ENCODE measurements around the gene NAALADL2.

The NAALADL2 gene

DNA sequence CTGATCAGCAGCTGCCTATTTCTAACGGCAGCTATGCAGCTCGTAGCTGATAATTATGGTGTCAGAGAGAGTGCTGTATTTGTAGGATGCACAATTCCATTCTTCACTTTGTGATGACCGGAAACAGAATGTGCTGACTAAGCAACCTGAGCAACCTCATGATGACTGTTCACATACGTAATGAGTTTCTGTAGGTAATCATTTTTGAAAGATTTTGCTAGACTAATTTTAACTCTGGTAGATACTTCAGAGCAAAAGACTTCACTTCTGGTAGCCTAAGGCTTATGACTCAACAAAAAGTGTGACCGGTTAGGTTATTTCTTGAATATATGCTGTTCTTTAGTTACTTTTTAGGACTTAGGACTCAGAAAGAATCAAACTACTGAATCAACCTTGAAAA lies 567.7 kb downstream of the NAALADL2 start:
- H3K4me3 ChIP-seq (ENCODE audit: low read depth, low read length) = no peak overlapping the region
- TF ChIP-seq, protein P1, sequence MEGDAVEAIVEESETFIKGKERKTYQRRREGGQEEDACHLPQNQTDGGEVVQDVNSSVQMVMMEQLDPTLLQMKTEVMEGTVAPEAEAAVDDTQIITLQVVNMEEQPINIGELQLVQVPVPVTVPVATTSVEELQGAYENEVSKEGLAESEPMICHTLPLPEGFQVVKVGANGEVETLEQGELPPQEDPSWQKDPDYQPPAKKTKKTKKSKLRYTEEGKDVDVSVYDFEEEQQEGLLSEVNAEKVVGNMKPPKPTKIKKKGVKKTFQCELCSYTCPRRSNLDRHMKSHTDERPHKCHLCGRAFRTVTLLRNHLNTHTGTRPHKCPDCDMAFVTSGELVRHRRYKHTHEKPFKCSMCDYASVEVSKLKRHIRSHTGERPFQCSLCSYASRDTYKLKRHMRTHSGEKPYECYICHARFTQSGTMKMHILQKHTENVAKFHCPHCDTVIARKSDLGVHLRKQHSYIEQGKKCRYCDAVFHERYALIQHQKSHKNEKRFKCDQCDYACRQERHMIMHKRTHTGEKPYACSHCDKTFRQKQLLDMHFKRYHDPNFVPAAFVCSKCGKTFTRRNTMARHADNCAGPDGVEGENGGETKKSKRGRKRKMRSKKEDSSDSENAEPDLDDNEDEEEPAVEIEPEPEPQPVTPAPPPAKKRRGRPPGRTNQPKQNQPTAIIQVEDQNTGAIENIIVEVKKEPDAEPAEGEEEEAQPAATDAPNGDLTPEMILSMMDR (IDR thresholded peaks at IDR 0.05; ENCODE audit: insufficient read depth, low read depth, low read length, missing control alignments) = no peak
- no peak for DNase-seq (ENCODE audit: low read depth)

DNA sequence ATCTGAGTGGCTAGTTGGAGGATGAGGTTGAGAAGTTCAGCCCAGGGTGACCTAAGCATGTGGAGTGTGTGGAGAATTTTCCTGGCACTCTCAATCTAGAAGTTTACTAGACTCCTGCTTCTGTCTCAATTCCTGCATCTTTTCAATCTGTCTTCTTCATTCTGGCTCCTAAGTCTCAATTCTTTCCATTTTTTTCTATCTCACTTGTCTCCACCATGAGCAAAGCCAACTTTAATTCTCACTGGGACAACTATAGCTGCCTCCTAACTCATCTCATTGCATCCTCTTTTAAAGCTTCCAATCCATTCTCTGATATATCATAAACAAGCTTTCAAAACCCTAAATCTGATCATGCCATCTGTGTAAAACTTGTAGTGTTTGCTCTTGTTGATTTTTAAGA lies 569.3 kb downstream of the NAALADL2 start:
- TF ChIP-seq, protein P1 (IDR thresholded peaks at IDR 0.05; ENCODE audit: insufficient read depth, low read depth, low read length, missing control alignments) = no peak
- H3K4me3 ChIP-seq (ENCODE audit: low read depth, low read length) = no peak overlapping the region
- no peak for DNase-seq (ENCODE audit: low read depth)

DNA sequence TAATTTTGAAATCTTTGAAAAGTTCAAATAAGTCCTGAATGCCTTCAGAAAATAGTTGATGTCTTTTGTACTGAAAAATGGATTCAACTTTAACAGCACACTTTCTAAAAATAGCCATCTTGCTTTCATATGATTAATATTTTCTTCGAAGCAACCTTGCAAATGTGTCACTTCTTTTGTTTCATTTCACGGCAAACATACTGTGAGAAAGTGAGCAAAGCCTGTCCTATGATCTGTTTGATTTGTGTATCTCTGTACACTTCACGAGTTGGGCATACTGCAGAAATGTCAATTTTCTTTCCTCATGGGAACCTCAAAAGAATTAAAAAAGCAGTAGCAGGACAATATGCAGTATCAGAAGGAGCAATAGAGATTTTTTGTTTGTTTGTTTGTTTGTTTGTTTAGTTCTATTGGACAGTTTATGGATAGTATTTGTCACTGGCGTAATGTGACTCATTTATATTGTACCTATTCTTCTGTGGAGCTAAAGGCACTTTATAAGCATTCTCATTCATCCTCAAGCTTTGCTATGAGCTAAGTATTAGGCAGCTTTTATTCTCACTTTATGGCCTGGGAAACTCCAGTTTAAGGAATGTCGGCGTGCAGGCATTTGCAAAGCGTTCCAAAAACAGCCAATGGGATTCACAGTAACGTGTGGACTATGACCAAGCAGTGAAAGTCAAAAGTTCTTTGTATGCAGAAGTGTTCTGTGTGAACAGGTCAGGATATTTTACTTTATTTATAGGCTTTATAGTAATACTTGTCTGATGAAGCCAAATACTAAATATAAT lies 572.0 kb downstream of the NAALADL2 start:
- DNase-seq (ENCODE audit: low read depth) = peak; percentile 18
- no peak overlapping the region for H3K4me3 ChIP-seq (ENCODE audit: low read depth, low read length)
- TF ChIP-seq, protein P1 (IDR thresholded peaks at IDR 0.05; ENCODE audit: insufficient read depth, low read depth, low read length, missing control alignments) = no peak

DNA sequence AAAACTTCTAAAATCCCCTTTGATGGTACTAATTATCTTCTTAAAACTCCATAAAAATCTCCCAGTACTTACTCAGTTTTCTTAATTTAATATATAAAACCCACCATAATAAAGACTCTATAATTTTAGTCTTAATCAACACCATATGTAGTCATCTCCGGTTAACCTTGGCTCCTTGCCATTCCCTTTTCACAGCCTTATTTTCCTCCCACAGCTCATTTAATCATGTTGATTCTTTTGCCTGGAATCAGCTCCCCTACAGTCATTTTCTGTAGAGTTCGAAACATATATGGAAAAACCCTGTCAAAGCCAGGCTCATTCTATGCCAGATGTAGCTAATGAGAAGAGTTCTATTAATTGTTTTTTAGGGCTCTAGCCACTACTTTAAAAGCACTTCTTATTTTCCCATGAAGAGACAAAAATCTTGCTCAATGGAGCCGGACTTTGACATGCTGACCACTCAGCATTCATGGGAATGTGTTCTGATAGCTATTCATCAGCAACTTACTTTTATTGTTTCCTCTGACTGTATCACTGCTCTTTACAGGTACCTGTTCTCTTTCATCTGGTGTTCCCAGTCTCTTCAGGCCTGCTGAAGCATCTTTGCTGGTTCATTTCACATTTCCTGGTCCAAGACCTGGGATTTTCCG lies 573.4 kb downstream of the NAALADL2 start:
- H3K4me3 ChIP-seq (ENCODE audit: low read depth, low read length) = no peak overlapping the region
- DNase-seq (ENCODE audit: low read depth) = no peak
- TF ChIP-seq, protein P1 (IDR thresholded peaks at IDR 0.05; ENCODE audit: insufficient read depth, low read depth, low read length, missing control alignments) = no peak

DNA sequence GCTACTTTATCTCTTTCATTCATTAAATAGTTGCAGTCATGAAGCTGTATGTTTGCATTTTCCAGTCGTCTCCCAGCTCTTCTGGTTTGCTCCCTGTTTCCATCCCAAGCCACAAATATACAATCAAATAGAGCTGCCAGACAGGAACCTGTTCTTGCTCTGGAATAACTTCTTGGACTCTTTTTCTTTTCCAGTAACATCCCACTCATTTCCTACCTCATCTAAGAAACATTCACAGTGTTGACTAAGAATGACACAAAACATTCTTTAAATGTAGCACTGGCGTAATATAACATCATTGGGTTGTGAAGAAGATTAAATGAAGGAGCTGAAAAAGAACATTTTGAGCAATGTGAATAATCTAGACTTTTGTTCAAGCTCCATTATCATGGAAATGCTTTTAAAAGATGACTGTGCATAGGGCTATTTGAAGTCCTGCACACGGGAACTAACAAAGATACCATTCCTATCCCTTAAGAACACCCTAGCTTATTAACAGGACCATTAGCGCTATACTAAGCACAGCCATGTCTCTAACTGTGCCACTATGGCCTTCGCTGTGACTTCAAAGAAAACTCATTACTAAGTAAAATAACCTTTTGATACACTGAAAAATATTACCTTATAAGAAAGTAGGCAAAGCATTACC lies 574.0 kb downstream of the NAALADL2 start:
- no peak for DNase-seq (ENCODE audit: low read depth)
- TF ChIP-seq, protein P1 (IDR thresholded peaks at IDR 0.05; ENCODE audit: insufficient read depth, low read depth, low read length, missing control alignments) = no peak
- no peak overlapping the region for H3K4me3 ChIP-seq (ENCODE audit: low read depth, low read length)

DNA sequence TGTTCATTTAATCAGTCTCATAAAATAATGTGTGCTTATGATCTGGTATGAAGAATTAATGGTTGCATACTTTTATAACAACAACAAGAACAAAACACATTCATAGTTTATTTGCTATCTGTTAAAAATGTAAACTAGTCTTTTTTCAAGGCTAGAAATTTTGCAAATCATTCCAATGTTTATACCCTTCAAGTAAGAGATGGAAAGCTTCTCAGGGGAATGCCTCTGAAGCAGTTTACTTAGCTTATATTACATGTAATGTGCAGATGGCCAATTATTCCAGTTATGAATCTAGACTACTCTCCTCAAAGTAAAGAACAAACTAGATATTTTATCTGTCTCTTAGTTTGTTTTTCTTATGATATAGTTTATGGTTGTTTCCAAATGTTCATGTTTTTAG lies 575.4 kb downstream of the NAALADL2 start:
- no peak for DNase-seq (ENCODE audit: low read depth)
- TF ChIP-seq, protein P1 (IDR thresholded peaks at IDR 0.05; ENCODE audit: insufficient read depth, low read depth, low read length, missing control alignments) = no peak
- no peak overlapping the region for H3K4me3 ChIP-seq (ENCODE audit: low read depth, low read length)

Measured in GM12865 (cell line).